Measurements from ENCODE around the gene SH3GLB2.

GRCh38 chr9:129023908-129024233, 4.3 kb downstream of the SH3GLB2 start:
- TF ChIP-seq CTCF (IDR thresholded peaks at IDR 0.05; ENCODE audit: low read length) (no peak), EZH2 (IDR thresholded peaks at IDR 0.05; ENCODE audit: borderline replicate concordance, low read length) (no peak)

Measured in OCI-LY1 (cell line).